ENCODE results near the gene DAAM1. TPM values are rescaled to one million over a fixed set of nuclear protein-coding genes. Genes with fewer than 3 reads are reported as not detected.

DAAM1 gene
- total and polyA plus RNA-seq, 2 donors (not counting 1 experiment from before 2014, with no cell fraction given): 11.2 to 34.3 TPM

GRCh38 chr14:59332727-59333126, 144.3 kb downstream of the DAAM1 start:
- H3K4me2 ChIP-seq (replicated peaks; ENCODE audit: low read depth, low read length, poor library complexity, severe bottlenecking): no peak overlapping the region
- no peak for TF ChIP-seq EZH2 (IDR thresholded peaks at IDR 0.05; ENCODE audit: borderline replicate concordance, insufficient read depth, low read depth, low read length, poor library complexity, severe bottlenecking)
- TF ChIP-seq, protein P1, sequence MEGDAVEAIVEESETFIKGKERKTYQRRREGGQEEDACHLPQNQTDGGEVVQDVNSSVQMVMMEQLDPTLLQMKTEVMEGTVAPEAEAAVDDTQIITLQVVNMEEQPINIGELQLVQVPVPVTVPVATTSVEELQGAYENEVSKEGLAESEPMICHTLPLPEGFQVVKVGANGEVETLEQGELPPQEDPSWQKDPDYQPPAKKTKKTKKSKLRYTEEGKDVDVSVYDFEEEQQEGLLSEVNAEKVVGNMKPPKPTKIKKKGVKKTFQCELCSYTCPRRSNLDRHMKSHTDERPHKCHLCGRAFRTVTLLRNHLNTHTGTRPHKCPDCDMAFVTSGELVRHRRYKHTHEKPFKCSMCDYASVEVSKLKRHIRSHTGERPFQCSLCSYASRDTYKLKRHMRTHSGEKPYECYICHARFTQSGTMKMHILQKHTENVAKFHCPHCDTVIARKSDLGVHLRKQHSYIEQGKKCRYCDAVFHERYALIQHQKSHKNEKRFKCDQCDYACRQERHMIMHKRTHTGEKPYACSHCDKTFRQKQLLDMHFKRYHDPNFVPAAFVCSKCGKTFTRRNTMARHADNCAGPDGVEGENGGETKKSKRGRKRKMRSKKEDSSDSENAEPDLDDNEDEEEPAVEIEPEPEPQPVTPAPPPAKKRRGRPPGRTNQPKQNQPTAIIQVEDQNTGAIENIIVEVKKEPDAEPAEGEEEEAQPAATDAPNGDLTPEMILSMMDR (IDR thresholded peaks at IDR 0.05): no peak
- intact Hi-C loops (cut with micrococcal nuclease): no loop called here
- H3K4me3 ChIP-seq (ENCODE audit: control extremely low read depth in 1 of 5, extremely low read depth in 1 of 5, insufficient read depth in 1 of 5, low read depth in 2 of 5, low read length in 4 of 5): no peak overlapping the region
- no peaks in the 10 kb centered on the region for H3K4me1 ChIP-seq (ENCODE audit: control insufficient read depth in 2 of 2, insufficient read depth in 2 of 2, low read length in 2 of 2)
- 100% methylated on average over 2 of the region's 2 CpGs for WGBS (ENCODE audit: insufficient coverage)
- H3K9ac ChIP-seq (ENCODE audit: low read length): no peak overlapping the region
- Mint-ChIP-seq H3K4me1 (peaks cover 2% of the 10 kb centered on the region), H3K4me3 (no peak overlapping the region), H3K9me3 (ENCODE audit: insufficient read depth) (no peaks in the 10 kb centered on the region), H3K27ac (no peak overlapping the region), H3K27me3 (no peaks in the 10 kb centered on the region)
- H3K9me3 ChIP-seq (ENCODE audit: control extremely low read depth in 1 of 3, control insufficient read depth in 2 of 3, insufficient read depth in 1 of 3, low read length in 2 of 3): no peaks in the 10 kb centered on the region
- DNase-seq: no peak
- ATAC-seq (ENCODE audit: low read depth): no peak
- no peak overlapping the region for H3K27ac ChIP-seq (ENCODE audit: low read length in 2 of 2)
- H3K27me3 ChIP-seq (replicated peaks in 1 of 4; ENCODE audit: control extremely low read depth in 1 of 4, control insufficient read depth in 3 of 4, insufficient read depth in 4 of 4, low read length in 3 of 4): no peaks in the 10 kb centered on the region
- H3K36me3 ChIP-seq (replicated peaks in 1 of 2; ENCODE audit: control extremely low read depth in 1 of 2, control insufficient read depth in 1 of 2, extremely low read depth in 1 of 2, insufficient read depth in 2 of 2, low read length in 1 of 2): peaks cover 5 to 14% of the 10 kb centered on the region in 2 experiments
- H2AFZ ChIP-seq (ENCODE audit: insufficient read depth, low read depth, low read length, poor library complexity, severe bottlenecking): no peak overlapping the region
- ChIA-PET POLR2A (no interaction called here), CTCF (no interaction called here)
- H3K79me2 ChIP-seq (ENCODE audit: control insufficient read depth, insufficient read depth, low read length): no peaks in the 10 kb centered on the region
- H4K20me1 ChIP-seq (ENCODE audit: control insufficient read depth, insufficient read depth, low read length, poor library complexity, severe bottlenecking): no peaks in the 10 kb centered on the region

- Histone ChIP-seq H3K27ac (ENCODE audit: low read length in 2 of 2) (no peak overlapping the region), H3K4me2 (replicated peaks; ENCODE audit: low read depth, low read length, poor library complexity, severe bottlenecking) (no peak overlapping the region), H3K36me3 (replicated peaks in 1 of 2; ENCODE audit: control extremely low read depth in 1 of 2, control insufficient read depth in 1 of 2, extremely low read depth in 1 of 2, insufficient read depth in 2 of 2, low read length in 1 of 2) (peaks cover 5 to 14% of the 10 kb centered on the region in 2 experiments), H4K20me1 (ENCODE audit: control insufficient read depth, insufficient read depth, low read length, poor library complexity, severe bottlenecking) (no peaks in the 10 kb centered on the region), H3K27me3 (replicated peaks in 1 of 4; ENCODE audit: control extremely low read depth in 1 of 4, control insufficient read depth in 3 of 4, insufficient read depth in 4 of 4, low read length in 3 of 4) (no peaks in the 10 kb centered on the region), H3K9me3 (ENCODE audit: control extremely low read depth in 1 of 3, control insufficient read depth in 2 of 3, insufficient read depth in 1 of 3, low read length in 2 of 3) (no peaks in the 10 kb centered on the region), H2AFZ (ENCODE audit: insufficient read depth, low read depth, low read length, poor library complexity, severe bottlenecking) (no peak overlapping the region), H3K79me2 (ENCODE audit: control insufficient read depth, insufficient read depth, low read length) (no peaks in the 10 kb centered on the region), H3K4me3 (ENCODE audit: control extremely low read depth in 1 of 5, extremely low read depth in 1 of 5, insufficient read depth in 1 of 5, low read depth in 2 of 5, low read length in 4 of 5) (no peak overlapping the region), H3K9ac (ENCODE audit: low read length) (no peak overlapping the region), H3K4me1 (ENCODE audit: control insufficient read depth in 2 of 2, insufficient read depth in 2 of 2, low read length in 2 of 2) (no peaks in the 10 kb centered on the region)
- ChIA-PET POLR2A (no interaction called here), CTCF (no interaction called here)
- Mint-ChIP-seq H3K9me3 (ENCODE audit: insufficient read depth) (no peaks in the 10 kb centered on the region), H3K4me1 (peaks cover 2% of the 10 kb centered on the region), H3K4me3 (no peak overlapping the region), H3K27me3 (no peaks in the 10 kb centered on the region), H3K27ac (no peak overlapping the region)
- no peak for TF ChIP-seq EZH2 (IDR thresholded peaks at IDR 0.05; ENCODE audit: borderline replicate concordance, insufficient read depth, low read depth, low read length, poor library complexity, severe bottlenecking)
- TF ChIP-seq, protein P1 (IDR thresholded peaks at IDR 0.05): no peak
- WGBS (ENCODE audit: insufficient coverage): 100% methylated on average over 1 of the region's 2 CpGs
- intact Hi-C loops (cut with micrococcal nuclease): no loop called here
- ATAC-seq (ENCODE audit: low read depth) (no peak), DNase-seq (no peak)
Measured at GRCh38 chr14:59333235-59333634, 144.8 kb downstream of the DAAM1 start.
